GM19023 (cell line): ENCODE data around the gene ZSCAN9.

Source experiments
- ATAC-seq: cut with Tn5 transposase; IDR thresholded peaks from one replicate; pipeline ENCODE4 v1.9.1; 2021; ENCODE audit warnings: mild to moderate bottlenecking, moderate library complexity; ENCODE audit not compliant: unreplicated experiment

Gene ZSCAN9

DNA sequence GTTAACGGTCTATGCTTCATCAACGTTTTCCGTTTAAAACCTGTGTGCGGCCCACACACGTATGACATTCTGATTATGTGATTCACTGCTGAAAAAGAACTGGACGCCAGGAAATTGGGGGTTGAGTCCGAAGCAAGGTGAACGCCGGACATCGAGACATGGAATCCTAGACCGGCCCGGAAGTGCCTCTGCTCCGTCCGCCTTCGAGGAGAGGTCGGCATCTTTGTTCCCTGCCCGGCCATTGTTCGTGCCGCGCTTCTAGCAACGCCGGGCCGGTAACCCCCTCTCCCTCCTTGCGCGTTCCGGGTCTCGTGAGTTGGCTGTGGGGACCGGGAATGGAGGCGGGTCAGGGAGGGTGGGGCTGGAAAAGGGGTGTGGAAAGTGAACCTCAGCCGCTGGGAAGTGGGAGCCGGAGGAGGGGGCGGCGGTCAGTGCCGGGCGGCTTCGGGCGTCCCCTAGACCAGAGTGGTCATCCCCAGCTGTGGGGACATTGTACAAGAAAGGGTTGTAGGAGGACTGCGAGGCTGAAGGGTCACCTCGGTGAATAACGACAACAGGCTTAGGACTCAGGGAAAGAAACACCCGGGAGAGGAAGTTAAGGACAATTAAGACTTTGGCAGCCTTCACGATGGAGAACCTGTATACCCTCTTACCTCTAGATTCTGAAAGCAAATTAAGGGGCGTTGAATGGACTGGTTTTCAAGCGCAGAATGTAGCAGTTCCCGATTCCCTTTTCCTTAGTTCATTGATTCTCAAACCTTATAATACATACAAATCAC lies at the start of gene ZSCAN9:
TSS of gene ZSCAN9 (plus strand) at position 220 of the 779 bp plus-strand sequence. CDS start 1,810 bp downstream, outside the sequence.
- peak; percentile 93 for ATAC-seq

- ATAC-seq = no peak
Measured at GRCh38 chr6:28176373-28176772, 48.7 kb upstream of the ZSCAN9 start.

DNA sequence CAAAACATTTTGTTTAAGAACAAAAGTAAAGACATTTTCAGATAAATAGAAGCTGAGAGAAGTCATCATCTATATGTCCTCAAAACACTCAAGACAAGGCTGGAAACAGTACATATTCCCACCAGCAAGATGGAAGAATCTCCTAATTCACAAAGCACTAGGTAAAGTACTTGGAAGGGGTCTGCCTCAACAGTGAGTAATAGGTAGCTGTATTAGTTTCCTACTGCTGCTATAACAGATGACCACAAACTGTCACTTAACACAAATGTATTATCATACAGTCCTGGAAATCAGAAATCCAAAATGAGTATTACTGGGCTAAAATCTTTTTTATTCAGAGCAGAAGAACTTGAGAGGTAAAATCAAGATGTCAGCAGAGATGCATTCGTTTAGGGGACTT lies 42.8 kb upstream of the ZSCAN9 start:
- ATAC-seq = no peak

DNA sequence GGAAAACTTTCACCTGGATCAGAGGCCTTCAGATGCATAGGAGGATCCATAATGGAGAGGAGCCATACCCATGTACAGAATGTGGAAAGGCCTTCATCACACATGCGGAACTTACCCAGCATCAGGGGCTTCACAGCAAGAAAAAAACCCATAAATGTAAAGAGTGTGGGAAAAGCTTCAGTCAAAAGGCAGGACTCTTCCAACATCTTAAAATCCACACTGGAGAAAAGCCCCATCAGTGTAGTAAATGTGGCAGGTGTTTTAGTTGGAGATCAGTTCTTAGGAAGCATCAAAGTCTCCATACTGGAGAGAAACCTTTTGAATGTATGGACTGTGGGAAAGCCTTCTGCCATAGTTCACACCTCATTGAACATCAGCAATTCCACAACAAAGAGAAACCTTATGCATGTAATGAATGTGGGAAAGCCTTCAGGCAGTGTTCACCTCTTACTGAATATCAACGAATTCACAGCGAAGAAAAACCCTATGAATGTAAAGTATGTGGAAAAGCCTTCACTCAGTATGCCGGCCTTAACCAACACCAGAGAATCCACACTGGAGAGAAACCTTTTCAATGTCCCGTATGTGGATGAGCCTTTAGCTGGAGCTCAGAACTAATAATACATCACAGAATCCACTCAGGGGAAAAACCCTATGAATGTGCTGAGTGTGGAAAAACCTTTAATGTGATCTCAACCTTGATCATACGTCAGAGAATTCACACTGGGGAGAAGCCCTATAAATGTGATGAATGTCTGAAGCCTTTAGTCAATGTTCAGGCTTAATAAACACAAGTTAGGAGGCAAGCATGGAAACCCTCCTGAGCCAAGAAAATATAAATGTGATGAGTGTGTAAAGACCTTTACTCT lies 36.7 kb upstream of the ZSCAN9 start:
- no peak for ATAC-seq

DNA sequence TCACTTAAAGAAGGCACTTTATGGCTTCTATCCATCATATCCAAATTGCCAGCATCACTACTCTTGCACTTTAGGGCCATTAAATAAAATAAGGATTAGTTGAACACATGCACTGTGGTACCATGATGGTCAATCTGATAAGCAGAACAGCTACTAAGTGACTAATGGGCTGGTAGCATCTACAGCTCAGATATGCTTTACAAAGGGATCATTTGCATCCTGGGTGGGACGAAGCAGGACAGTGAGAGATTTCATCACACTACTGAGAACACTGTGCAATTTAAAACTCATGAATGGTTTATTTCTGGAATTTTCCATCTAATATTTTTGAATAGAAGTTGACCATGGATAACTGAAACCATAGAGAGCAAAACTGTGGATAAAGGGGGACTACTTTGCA lies 25.1 kb upstream of the ZSCAN9 start:
- no peak for ATAC-seq

DNA sequence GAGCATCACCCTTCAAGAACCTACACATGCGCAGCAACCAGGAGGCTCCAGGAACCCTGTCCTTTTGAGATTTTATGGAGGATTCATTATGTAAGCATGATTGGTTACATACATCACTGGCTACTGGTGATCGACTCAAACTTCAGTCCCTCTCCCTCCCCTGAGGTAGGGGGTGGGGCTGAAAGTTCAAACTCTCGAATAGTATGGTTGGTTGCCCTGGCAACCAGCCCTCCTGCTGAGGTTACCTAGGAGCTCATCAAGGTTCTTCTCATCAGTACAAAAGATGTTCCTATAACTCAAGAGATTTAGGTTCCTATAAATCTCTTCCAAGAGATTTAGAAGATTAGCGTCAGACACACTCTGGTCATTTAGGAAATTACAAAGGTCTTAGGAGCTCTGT lies 21.9 kb upstream of the ZSCAN9 start:
- ATAC-seq = no peak

DNA sequence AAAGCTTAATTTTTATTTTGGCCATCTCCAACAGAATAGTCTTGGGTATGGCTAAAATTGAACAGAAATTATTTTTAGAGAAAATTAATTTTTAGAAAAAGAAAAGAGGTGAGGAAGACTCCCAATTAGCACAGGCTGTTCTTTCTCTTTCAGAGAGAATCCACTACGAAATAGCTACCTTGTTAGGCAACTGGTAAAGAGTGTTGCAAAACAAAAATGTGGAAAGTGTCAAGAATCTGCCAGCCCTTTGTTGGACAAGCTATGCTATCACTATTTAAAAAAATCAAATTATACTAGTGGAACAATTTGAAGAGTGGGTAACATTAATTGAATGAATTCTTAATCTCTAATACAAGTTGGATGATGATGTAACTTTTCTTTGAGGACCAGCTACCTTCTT lies 19.2 kb upstream of the ZSCAN9 start:
- ATAC-seq = no peak

- ATAC-seq = no peak
Measured at GRCh38 chr6:28206527-28206926, 18.5 kb upstream of the ZSCAN9 start.

DNA sequence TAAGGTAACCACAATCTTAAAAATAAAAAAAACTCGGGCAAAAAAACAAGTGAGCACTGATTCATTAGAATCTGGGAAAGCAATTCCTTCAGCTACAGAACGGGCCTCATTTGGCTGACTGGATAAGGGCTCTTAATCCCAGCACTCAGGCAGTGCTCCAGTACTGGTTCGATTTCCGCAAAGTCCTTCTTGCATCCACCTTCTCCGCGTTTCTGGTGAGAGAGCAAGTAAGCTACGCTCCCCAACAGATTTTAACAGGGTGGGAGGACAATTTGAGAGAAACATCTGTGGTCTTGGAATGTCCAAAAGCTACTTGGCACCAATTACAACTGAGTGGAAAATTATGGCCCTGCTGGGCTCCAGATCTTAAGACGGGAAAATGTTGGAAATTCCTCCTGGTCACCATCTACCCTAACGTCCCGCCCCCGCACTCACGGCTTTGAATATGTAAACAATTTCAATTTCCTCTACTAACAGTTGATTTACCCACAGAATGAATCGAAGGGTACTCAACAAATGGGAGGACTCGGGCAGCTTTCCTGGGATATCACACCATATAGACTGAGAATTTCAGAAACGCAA lies 18.1 kb upstream of the ZSCAN9 start:
- ATAC-seq = no peak

GRCh38 chr6:28207510-28208110 lies 17.5 kb upstream of the ZSCAN9 start:
- no peak for ATAC-seq

DNA sequence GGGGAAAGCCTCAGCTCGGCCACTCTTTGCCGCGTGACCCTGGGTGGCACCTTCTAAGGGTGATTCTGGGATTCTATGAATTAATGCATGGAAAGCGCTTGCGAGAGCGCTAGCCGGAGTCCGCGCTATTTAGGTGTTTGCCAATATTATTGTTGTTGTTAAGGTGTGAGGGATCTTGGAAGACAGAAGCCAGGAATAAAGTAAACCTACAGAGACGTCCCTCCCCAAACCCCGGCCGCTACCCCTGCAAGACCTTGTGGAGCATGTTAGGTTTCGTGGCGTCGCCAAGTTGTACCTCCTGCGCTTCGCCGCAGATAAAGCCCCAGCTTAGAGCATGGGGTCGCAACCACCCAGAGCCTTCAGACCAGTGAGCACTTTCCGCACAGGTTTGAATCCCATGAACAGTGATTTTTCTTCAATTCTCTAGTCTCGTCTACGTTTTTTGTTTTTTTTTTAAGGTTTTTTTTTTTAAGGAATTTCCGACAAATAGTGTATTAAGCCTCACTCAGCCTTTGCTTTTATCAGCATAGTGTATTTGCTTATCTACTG lies 16.9 kb upstream of the ZSCAN9 start:
- ATAC-seq = no peak

DNA sequence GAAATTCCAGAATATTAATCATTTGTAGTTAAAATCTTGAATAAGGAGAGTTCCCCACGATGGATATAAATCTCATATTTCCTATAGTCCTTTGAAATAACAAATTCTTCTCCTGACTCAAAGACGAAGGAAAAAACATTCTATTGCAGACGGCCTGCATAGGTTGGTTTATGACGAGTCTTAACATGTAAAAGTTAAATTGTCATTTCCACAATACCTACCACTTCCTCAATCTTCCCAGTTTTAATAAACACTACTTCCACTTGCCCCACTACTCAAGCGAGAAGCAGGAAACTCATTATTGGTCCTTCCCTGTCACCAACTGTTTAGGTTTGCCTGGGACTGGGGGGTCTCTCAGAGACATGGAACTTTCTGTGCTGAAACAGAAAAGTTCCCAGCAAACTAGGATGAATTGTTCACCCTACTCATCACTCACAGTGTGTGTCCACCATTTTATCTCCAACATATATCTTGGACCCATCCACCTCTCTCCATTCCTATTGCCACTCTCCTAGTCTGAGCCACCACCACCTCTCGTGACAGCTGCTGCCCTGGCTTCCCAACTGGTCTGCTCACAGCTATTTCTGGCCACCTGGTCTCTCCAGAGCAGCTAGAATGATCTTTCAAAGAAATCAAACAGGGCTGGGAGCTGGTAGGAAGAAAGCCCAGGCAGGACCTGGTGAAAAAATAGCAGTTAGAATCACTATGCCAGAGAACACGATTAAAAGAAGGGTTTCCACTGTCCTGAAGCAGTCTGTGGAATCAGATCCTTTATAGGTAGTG lies 15.1 kb upstream of the ZSCAN9 start:
- ATAC-seq = no peak

- ATAC-seq = peak; percentile 26
Measured at GRCh38 chr6:28211840-28212509, 13.1 kb upstream of the ZSCAN9 start.

DNA sequence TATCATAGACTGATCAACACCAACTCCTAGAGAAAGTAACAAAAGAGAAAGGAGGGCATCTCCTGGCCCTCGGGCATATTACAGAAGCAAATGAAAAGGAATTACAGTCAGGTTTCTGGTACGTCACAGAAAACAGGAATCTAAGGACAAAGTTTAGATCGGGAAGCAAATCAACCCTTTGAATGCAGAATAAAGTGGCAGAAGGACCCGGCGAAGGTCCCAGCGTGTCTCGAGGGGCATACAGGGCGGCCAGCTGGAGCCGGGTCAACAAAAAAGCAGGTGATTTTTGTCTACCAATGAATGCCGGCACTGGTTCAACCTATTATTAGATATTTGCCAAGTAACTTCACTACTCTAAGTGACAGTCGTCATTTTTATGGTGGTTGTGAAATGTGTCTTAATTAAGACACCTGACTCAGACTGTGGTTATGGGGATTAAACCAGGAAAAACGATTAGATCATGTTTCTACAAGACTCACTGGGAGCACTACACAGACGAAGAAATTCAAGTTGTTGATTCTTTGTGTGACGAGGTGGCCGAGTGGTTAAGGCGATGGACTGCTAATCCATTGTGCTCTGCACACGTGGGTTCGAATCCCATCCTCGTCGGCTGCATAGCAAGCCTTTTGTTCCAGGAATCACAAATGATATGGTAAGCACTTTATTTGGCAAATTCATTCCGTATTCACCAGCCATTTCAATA lies 12.4 kb upstream of the ZSCAN9 start:
- peak; percentile 65 for ATAC-seq

GRCh38 chr6:28213213-28213523 lies 11.9 kb upstream of the ZSCAN9 start:
- no peak for ATAC-seq

DNA sequence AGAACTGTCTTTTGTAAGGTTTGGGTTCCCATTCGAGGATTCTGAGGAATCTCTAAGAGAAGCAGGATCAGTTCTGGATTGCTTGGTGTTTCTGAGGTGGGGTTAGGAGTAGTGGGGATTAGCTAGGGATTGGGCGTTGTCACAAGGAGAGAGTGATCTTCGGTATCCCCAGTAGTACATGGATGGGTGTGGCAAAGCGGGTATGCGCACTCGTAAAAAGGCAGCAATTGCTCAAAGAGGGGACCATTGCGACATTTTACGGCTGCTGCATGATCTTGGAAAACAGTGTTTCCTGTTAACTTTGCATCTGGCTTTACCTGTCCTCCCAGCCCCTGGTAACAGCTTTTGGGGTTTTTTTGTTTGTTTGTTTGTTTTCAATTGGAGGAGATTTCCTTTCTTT lies 9.7 kb upstream of the ZSCAN9 start:
- no peak for ATAC-seq

DNA sequence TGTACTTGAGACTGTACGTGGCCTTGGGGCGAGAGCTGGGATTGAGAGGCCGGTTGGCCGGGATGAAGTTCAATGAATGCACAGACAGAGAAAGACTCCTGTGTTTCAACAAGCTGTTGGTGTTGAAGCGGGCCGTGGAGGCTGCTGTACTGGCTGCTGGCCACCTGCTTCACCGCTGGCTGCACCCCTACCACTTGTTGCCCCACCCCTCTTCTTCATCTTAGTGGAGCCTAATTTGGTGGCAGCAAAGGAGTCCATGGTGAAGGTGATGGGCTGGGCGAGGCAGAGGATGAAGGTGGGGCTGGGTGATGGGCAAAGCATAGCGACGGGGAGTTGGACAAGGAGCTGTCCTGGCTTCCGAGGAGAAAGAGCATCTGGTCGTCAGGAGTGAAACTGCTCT lies 7.2 kb upstream of the ZSCAN9 start:
- ATAC-seq = no peak

DNA sequence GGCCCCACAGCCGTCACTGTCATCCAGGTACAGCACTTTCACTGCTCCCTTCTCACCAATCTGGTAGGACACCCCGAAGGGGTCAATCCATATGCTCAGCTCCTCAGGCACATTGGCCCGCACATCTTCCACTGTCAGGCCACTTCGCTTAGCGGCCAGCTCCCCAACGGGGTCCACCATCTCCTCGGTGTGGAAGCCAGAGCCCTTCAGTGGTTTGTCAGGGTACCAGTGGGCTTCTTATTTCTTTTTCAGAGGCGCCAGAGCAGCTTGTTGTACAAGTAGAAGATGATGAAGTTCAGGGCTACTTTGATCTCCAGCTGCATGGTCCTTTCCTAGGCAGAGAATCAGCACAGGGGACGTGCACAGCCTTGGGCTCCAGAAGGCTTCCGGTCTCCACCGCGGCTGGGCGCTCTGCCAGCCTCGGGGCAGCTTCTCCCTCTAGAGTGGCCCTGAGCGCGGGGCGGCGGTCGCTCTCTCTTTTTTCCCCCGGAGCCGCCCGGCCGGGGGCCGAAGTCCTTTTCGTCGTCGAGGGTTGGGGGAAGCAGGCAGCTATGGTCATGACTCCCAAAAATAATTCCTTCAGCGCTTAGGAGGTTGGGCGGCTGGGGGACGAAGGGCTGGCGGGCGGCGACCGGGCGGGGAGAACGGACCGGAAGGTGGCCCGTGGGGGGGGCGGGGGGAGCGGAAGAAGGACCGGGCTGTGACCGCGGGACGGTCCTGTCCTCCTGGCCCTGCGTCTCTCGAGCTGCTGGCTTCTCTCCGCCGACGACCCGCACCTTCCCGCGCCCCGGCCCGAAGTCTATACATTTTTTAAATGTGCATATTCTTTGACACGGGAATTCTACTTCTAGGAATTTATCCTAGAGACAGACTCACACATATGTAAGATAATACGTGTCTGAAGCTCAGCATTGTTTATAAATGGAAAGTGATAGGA lies 6.5 kb upstream of the ZSCAN9 start:
- peak; percentile 79 for ATAC-seq
